OCI-LY3 (cell line): ENCODE results near the gene CCSER1.

Experiments used
- CTCF ChIP-seq: fragments of 200-600, 300-600 bp; sonication (generic); IDR thresholded peaks from 2 replicates; pipeline ENCODE4 v1.5.1; 2014; ENCODE audit warnings: antibody characterized with exemption, low read length, low read depth
- EZH2phosphoT487 ChIP-seq: fragments of 200-600 bp; shearing (Covaris generic); IDR thresholded peaks from 2 replicates; pipeline ENCODE4 v1.6.1; 2018; ENCODE audit warnings: antibody characterized with exemption, mixed run types, low read depth

- TF ChIP-seq CTCF (no peak), EZH2phosphoT487 (no peak)
Measured at GRCh38 chr4:90994851-90995574, 867.8 kb downstream of the CCSER1 start.
